CD14-positive monocyte (primary cell): ENCODE data around the gene TUBG2. TPM values are rescaled to one million over a fixed set of nuclear protein-coding genes. Genes with fewer than 3 reads are reported as not detected.
A peak's percentile ranks its signal among the peaks of the same experiment; 100 is the strongest.

Experiments used
- DNase-seq, 3 donors: peaks; one replicate each; pipeline ENCODE4 v3.0.0-alpha.2; 2011 to 2022
- H2AFZ ChIP-seq: 2 replicates; pipeline ENCODE4 v1.6.0; 2012; ENCODE audit warnings: mild to moderate bottlenecking, low read depth, low read length, inconsistent platforms; ENCODE audit not compliant: insufficient read depth, poor library complexity, severe bottlenecking
- H3K27ac ChIP-seq, 2 donors: 1 replicate in 1 of 2; 2 replicates in 1 of 2; pipeline ENCODE4 v1.5.1; 2012 to 2013; ENCODE audit warnings: low read length in 2 of 2, control low read depth in 1 of 2, inconsistent platforms in 1 of 2, low read depth in 1 of 2, mild to moderate bottlenecking in 1 of 2
- H3K27me3 ChIP-seq, 2 donors: one replicate each; pipeline versions ENCODE4 v1.6.0 to v1.6.1; 2011 to 2013; ENCODE audit warnings: low read length in 2 of 2; ENCODE audit not compliant: control insufficient read depth in 2 of 2, insufficient read depth in 2 of 2
- H3K36me3 ChIP-seq, 2 donors: replicated peaks in 1 of 2; 1 replicate in 1 of 2; 2 replicates in 1 of 2; pipeline versions ENCODE4 v1.5.1 to v1.6.1; 2012 to 2013; ENCODE audit warnings: low read length in 2 of 2, control low read depth in 1 of 2, inconsistent platforms in 1 of 2, mild to moderate bottlenecking in 1 of 2; ENCODE audit not compliant: insufficient read depth in 2 of 2, control insufficient read depth in 1 of 2
- H3K4me1 ChIP-seq, 2 donors: 1 replicate in 1 of 2; 2 replicates in 1 of 2; pipeline versions ENCODE4 v1.5.1 to v1.6.1; 2012 to 2013; ENCODE audit warnings: low read length in 2 of 2, control low read depth in 1 of 2, inconsistent platforms in 1 of 2, mild to moderate bottlenecking in 1 of 2, moderate library complexity in 1 of 2; ENCODE audit not compliant: insufficient read depth in 2 of 2, control insufficient read depth in 1 of 2
- H3K4me2 ChIP-seq: replicated peaks from 2 replicates; pipeline ENCODE3; 2012; ENCODE audit warnings: low read length, moderate library complexity, mild to moderate bottlenecking; ENCODE audit not compliant: poor library complexity, severe bottlenecking; ENCODE audit errors: extremely low read depth
- H3K4me3 ChIP-seq, 3 experiments: fragments of 200-600 bp in 1 of 3; sonication (generic) in 1 of 3; replicated peaks in 1 of 3; 1 replicate in 2 of 3; 2 replicates in 1 of 3; pipeline ENCODE4 v1.5.1; 2011 to 2013; ENCODE audit warnings: low read length in 3 of 3, mild to moderate bottlenecking in 3 of 3, control low read depth in 2 of 3, low read depth in 2 of 3, inconsistent platforms in 1 of 3, moderate library complexity in 1 of 3
- H3K79me2 ChIP-seq: 2 replicates; pipeline ENCODE4 v1.6.0; 2012; ENCODE audit warnings: mild to moderate bottlenecking, control low read depth, inconsistent platforms, low read length, moderate library complexity; ENCODE audit not compliant: insufficient read depth
- H3K9ac ChIP-seq: 2 replicates; pipeline ENCODE4 v1.6.0; 2017; ENCODE audit warnings: low read length, mild to moderate bottlenecking; ENCODE audit not compliant: insufficient read depth, poor library complexity, severe bottlenecking
- H3K9me3 ChIP-seq, 2 donors: replicated peaks in 1 of 2; 1 replicate in 1 of 2; 2 replicates in 1 of 2; pipeline versions ENCODE4 v1.5.1 to v1.6.1; 2012 to 2013; ENCODE audit warnings: low read length in 2 of 2, control low read depth in 1 of 2; ENCODE audit not compliant: control insufficient read depth in 1 of 2, insufficient read depth in 1 of 2
- H4K20me1 ChIP-seq: 2 replicates; pipeline ENCODE4 v1.6.0; 2012; ENCODE audit warnings: mild to moderate bottlenecking, low read length, control low read depth, moderate library complexity; ENCODE audit not compliant: insufficient read depth
- H3K27ac Mint-ChIP-seq, 7 donors: one replicate each; pipeline ENCODE4 v1.8.0; 2020; ENCODE audit warnings: mild to moderate bottlenecking in 7 of 7, mixed read lengths in 7 of 7, moderate library complexity in 6 of 7, inconsistent platforms in 2 of 7
- H3K27me3 Mint-ChIP-seq, 3 donors: one replicate each; pipeline ENCODE4 v1.8.0; 2021 to 2022; ENCODE audit warnings: low read depth in 3 of 3, mild to moderate bottlenecking in 3 of 3, mixed read lengths in 3 of 3, moderate library complexity in 3 of 3, inconsistent platforms in 1 of 3
- H3K36me3 Mint-ChIP-seq, 2 donors: one replicate each; pipeline ENCODE4 v1.8.0; 2020; ENCODE audit warnings: mixed read lengths in 2 of 2, inconsistent platforms in 1 of 2, mild to moderate bottlenecking in 1 of 2
- H3K4me1 Mint-ChIP-seq: one replicate; pipeline ENCODE4 v1.8.0; 2020; ENCODE audit warnings: mild to moderate bottlenecking, mixed read lengths
- H3K4me3 Mint-ChIP-seq, 2 donors: one replicate each; pipeline ENCODE4 v1.8.0; 2020; ENCODE audit warnings: mild to moderate bottlenecking in 2 of 2, mixed read lengths in 2 of 2, moderate library complexity in 1 of 2
- H3K9me3 Mint-ChIP-seq, 7 donors: one replicate each; pipeline ENCODE4 v1.8.0; 2020 to 2022; ENCODE audit warnings: mixed read lengths in 7 of 7, mild to moderate bottlenecking in 6 of 7, moderate library complexity in 6 of 7, inconsistent platforms in 2 of 7
- WGBS: methylation state at CpG from one replicate; pipeline ENCODE4 v1.1.5; 2013; ENCODE audit warnings: missing lambda C conversion rate; ENCODE audit not compliant: insufficient coverage; 5-methylcytosine and 5-hydroxymethylcytosine counted together
- intact Hi-C, 2 donors: fragments of 100-400 bp; cut with micrococcal nuclease; formaldehyde crosslinking; loops; one replicate each; pipeline versions ENCODE4 v1.15.0 to v1.15.1; 2023
- polyA plus RNA-seq, 3 donors: library from polyadenylated mRNA; depleted of rRNA in 1 of 3; unstranded in 2 of 3; stranded (reverse) in 1 of 3; fragments of 300-500 nt in 2 of 3; fragments of >200 nt in 1 of 3; fragmentation: Illumina TruSeq in 2 of 3; gene quantifications; 1 replicate in 2 of 3; 2 replicates in 1 of 3; pipeline ENCODE4 v1.2.3, GENCODE V29; 2012 to 2021
- small RNA-seq: library from RNA; depleted of rRNA; stranded (forward); fragments of <200 nt; gene quantifications from one replicate; pipeline ENCODE3, GENCODE V24; 2012; ENCODE audit warnings: low read depth; ENCODE audit not compliant: insufficient read length
- TF ChIP-seq, protein P1 (sequence below): fragments of 200-600 bp; IDR thresholded peaks from one replicate; pipeline ENCODE4 v1.8.0; 2022; ENCODE audit warnings: antibody characterized with exemption, mild to moderate bottlenecking

TUBG2 gene
- polyA plus RNA-seq, 3 donors: 0.31 to 7.3 (median 0.47) TPM

DNA sequence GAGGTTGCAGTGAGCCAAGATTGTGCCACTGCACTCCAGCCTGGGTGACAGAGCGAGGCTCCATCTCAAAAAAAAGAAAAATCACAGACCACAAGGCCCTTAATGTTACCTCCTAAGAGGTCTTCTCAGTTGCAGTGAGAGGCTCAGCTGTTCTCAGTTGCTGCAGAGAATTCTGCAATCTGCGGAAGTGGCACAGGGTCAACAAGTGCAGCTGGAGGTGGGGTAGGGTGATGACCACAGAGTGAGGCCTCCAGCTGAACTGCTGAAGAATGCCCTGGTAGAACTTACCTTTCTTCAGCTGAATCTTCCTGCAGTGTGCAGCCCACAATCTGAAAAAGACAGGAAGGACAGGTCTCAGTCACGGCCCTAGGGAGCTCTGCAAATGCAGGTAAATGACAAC is 49.5 kb downstream of the TUBG2 start:
- Histone ChIP-seq H3K27ac (no peak overlapping the region), H3K36me3 (peaks cover 93 to 100% of the 10 kb centered on the region in 2 donors), H2AFZ (no peak overlapping the region), H3K27me3 (no peaks in the 10 kb centered on the region), H3K9ac (no peak overlapping the region), H3K4me1 (no peaks in the 10 kb centered on the region), H3K4me2 (no peak overlapping the region), H3K79me2 (no peaks in the 10 kb centered on the region), H3K9me3 (no peaks in the 10 kb centered on the region), H3K4me3 (no peak overlapping the region), H4K20me1 (no peaks in the 10 kb centered on the region)
- intact Hi-C loops: no loop called here
- Mint-ChIP-seq H3K4me3 (no peak overlapping the region), H3K27me3 (peaks cover 0 to 4% (median 1%) of the 10 kb centered on the region in 3 donors), H3K4me1 (no peaks in the 10 kb centered on the region), H3K9me3 (peaks cover 0 to 2% (median 0%) of the 10 kb centered on the region in 7 donors), H3K27ac (no peak overlapping the region), H3K36me3 (peaks cover 89 to 100% of the 10 kb centered on the region in 2 donors)
- WGBS: 89% methylated on average over 1 of the region's 3 CpGs
- TF ChIP-seq, protein P1, sequence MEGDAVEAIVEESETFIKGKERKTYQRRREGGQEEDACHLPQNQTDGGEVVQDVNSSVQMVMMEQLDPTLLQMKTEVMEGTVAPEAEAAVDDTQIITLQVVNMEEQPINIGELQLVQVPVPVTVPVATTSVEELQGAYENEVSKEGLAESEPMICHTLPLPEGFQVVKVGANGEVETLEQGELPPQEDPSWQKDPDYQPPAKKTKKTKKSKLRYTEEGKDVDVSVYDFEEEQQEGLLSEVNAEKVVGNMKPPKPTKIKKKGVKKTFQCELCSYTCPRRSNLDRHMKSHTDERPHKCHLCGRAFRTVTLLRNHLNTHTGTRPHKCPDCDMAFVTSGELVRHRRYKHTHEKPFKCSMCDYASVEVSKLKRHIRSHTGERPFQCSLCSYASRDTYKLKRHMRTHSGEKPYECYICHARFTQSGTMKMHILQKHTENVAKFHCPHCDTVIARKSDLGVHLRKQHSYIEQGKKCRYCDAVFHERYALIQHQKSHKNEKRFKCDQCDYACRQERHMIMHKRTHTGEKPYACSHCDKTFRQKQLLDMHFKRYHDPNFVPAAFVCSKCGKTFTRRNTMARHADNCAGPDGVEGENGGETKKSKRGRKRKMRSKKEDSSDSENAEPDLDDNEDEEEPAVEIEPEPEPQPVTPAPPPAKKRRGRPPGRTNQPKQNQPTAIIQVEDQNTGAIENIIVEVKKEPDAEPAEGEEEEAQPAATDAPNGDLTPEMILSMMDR: no peak
- no peak for DNase-seq

DNA sequence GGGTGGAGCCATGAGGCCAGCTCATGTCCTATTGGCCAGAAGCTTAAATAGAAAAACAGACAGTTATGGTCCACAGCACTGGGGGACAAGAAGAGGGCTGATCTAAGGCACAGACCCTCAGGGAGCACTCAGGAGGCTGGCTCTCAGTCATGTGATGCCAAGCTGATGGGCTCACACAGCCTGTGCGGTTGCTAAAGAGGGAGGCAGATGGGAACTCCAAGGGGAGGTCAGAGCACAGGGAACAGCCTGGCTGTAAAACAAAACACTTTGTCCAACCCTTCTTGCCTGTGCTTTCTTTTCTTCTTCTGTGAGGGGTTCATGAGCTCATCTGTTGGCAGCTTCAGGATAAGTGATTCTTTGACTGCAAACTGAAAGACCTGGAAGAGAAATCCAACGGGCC is 50.5 kb downstream of the TUBG2 start:
- Histone ChIP-seq H3K4me2 (no peak overlapping the region), H3K36me3 (peaks cover 93 to 99% of the 10 kb centered on the region in 2 donors), H2AFZ (no peak overlapping the region), H3K27ac (no peak overlapping the region), H3K79me2 (no peaks in the 10 kb centered on the region), H3K4me3 (no peak overlapping the region), H4K20me1 (no peaks in the 10 kb centered on the region), H3K4me1 (no peaks in the 10 kb centered on the region), H3K9me3 (no peaks in the 10 kb centered on the region), H3K9ac (no peak overlapping the region), H3K27me3 (no peaks in the 10 kb centered on the region)
- Mint-ChIP-seq H3K27me3 (peaks cover 0 to 4% (median 1%) of the 10 kb centered on the region in 3 donors), H3K4me3 (no peak overlapping the region), H3K27ac (peak overlapping the region in 1 of 7 donors; percentile 13), H3K4me1 (no peaks in the 10 kb centered on the region), H3K9me3 (peaks cover 0 to 2% (median 0%) of the 10 kb centered on the region in 7 donors), H3K36me3 (peaks cover 89 to 100% of the 10 kb centered on the region in 2 donors)
- intact Hi-C loops: no loop called here
- TF ChIP-seq, protein P1: no peak
- WGBS: 80% methylated on average over 1 of the region's 2 CpGs
- no peak for DNase-seq

Small RNA genes within 50 kb of the gene (small RNA-seq; reads per million reads assigned to genes)
- gene MIR6780A: not detected

Other genes with a start within 250 kb of the TUBG2 start
- under 1 TPM in 1 of 3 donors, not detected in 2; 0.01 TPM for gene CAVIN1, start 236.0 kb upstream of the TUBG2 start, polyA plus RNA-seq
- gene ATP6V0A1, start 200.4 kb upstream of the TUBG2 start, polyA plus RNA-seq: 100 to 1,000 TPM in 1 of 3 donors, 10 to 100 TPM in 2; 36.1 to 126 (median 55.1) TPM
- gene NAGLU, start 123.0 kb upstream of the TUBG2 start, polyA plus RNA-seq: 10 to 100 TPM; 10.4 to 32.9 (median 24.9) TPM
- under 1 TPM; 0.19 to 0.72 (median 0.27) TPM for gene HSD17B1, start 106.4 kb upstream of the TUBG2 start, polyA plus RNA-seq
- 10 to 100 TPM; 52.6 to 63.8 (median 57.9) TPM for gene COASY, start 97.1 kb upstream of the TUBG2 start, polyA plus RNA-seq
- gene MLX, start 92.2 kb upstream of the TUBG2 start, polyA plus RNA-seq: 100 to 1,000 TPM in 1 of 3 donors, 10 to 100 TPM in 2; 61.4 to 106 (median 63.5) TPM
- 1 to 10 TPM in 1 of 3 donors, not detected in 2; 1.2 TPM for gene PSMC3IP, start 81.6 kb upstream of the TUBG2 start, polyA plus RNA-seq
- gene RETREG3, start 49.9 kb upstream of the TUBG2 start, polyA plus RNA-seq: 10 to 100 TPM; 34.0 to 69.9 (median 69.9) TPM
- 10 to 100 TPM in 2 of 3 donors, 1 to 10 TPM in 1; 7.5 to 17.4 (median 10.2) TPM for gene TUBG1, start 49.6 kb upstream of the TUBG2 start, polyA plus RNA-seq
- under 1 TPM; 0.38 to 0.43 (median 0.41) TPM for gene PLEKHH3, start 17.7 kb downstream of the TUBG2 start, polyA plus RNA-seq
- under 1 TPM in 2 of 3 donors, not detected in 1; 0.13 to 0.37 TPM for gene CCR10, start 22.6 kb downstream of the TUBG2 start, polyA plus RNA-seq
- gene CNTNAP1, start 23.2 kb downstream of the TUBG2 start, polyA plus RNA-seq: under 1 TPM in 2 of 3 donors, not detected in 1; 0.23 to 0.24 TPM
- 100 to 1,000 TPM in 1 of 3 donors, 10 to 100 TPM in 2; 12.3 to 169 (median 17.8) TPM for gene EZH1, start 85.8 kb downstream of the TUBG2 start, polyA plus RNA-seq
- not detected for gene RAMP2, start 101.9 kb downstream of the TUBG2 start, polyA plus RNA-seq
- 100 to 1,000 TPM in 2 of 3 donors, 10 to 100 TPM in 1; 71.3 to 125 (median 104) TPM for gene VPS25, start 114.2 kb downstream of the TUBG2 start, polyA plus RNA-seq
- gene WNK4, start 121.3 kb downstream of the TUBG2 start, polyA plus RNA-seq: not detected
- 100 to 1,000 TPM in 2 of 3 donors, 10 to 100 TPM in 1; 21.5 to 171 (median 156) TPM for gene COA3, start 139.4 kb downstream of the TUBG2 start, polyA plus RNA-seq
- not detected for gene CNTD1, start 139.6 kb downstream of the TUBG2 start, polyA plus RNA-seq
- 100 to 1,000 TPM in 1 of 3 donors, 10 to 100 TPM in 2; 68.1 to 105 (median 91.8) TPM for gene BECN1, start 165.0 kb downstream of the TUBG2 start, polyA plus RNA-seq
- 100 to 1,000 TPM in 2 of 3 donors, 10 to 100 TPM in 1; 61.9 to 137 (median 124) TPM for gene PSME3, start 174.1 kb downstream of the TUBG2 start, polyA plus RNA-seq
- 1 to 10 TPM in 1 of 3 donors, under 1 TPM in 1, not detected in 1; 0.09 to 1.6 TPM for gene AOC2, start 185.3 kb downstream of the TUBG2 start, polyA plus RNA-seq
- under 1 TPM in 1 of 3 donors, not detected in 2; 0.85 TPM for gene AOC3, start 191.9 kb downstream of the TUBG2 start, polyA plus RNA-seq
- gene G6PC1, start 241.5 kb downstream of the TUBG2 start, polyA plus RNA-seq: not detected